Hair follicular keratinocyte (primary cell): Measurements from ENCODE around the gene GPR32. TPM values are rescaled to one million over a fixed set of nuclear protein-coding genes. Genes with fewer than 3 reads are reported as not detected.

Source experiments
- total RNA-seq: library from RNA; depleted of rRNA; stranded (reverse); fragments of >200 nt; gene quantifications from 2 replicates; pipeline ENCODE4 v1.2.3, GENCODE V29; 2015

Gene GPR32
- total RNA-seq = not detected in 2 replicates

DNA sequence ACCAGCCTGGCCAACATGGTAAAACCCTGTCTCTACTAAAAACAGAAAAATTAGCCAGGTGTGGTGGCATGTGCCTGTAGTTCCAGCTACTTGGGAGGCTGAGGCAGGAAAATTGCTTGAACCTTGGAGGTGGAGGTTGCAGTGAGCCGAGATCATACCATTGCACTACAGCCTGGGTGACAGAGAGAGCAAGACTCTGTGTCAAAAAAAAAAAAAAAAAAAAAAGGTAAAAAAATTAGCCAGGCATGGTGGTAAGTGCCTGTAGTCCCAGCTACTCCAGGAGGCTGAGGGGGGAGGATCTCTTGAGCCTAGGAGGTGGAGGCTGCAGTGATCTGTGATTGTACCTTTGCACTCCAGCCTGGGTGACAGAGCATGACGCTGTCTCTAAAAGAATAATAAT lies at the start of gene GPR32:
GPR32 (plus strand) TSS at position 301 of the 400 bp plus-strand sequence. CDS start 137 bp downstream, outside the sequence.

GRCh38 chr19:50723069-50723468 lies 47.2 kb upstream of the GPR32 start, which contains the start of gene CLEC11A:
CLEC11A (plus strand) TSS chr19:50723364; CDS start chr19:50723526, 162 bp downstream.

DNA sequence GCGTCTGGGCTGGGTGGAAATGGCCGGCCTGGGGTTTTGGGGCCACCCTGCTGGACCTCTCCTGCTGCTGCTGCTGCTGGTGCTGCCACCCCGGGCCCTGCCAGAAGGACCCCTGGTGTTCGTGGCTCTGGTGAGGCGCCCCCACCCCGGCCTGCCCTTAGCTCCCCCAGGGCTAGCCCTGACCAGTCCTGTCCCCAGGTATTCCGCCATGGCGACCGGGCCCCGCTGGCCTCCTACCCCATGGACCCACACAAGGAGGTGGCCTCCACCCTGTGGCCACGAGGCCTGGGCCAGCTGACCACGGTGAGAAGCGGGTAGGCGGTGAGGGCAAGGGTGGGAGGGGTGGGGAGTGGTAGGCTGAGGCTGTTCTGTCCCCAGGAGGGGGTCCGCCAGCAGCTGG lies 20.1 kb downstream of the GPR32 start, which contains the start of gene ACP4:
ACP4 (plus strand) TSS at position 20 of the 400 bp plus-strand sequence; CDS start at position 20, 0 bp downstream.

Other genes with a start within 250 kb of the GPR32 start
- not detected in 2 replicates for gene LRRC4B, start 202.0 kb upstream of the GPR32 start, total RNA-seq
- not detected in 2 replicates for gene SYT3, start 130.6 kb upstream of the GPR32 start, total RNA-seq
- not detected in 2 replicates for gene C19orf81, start 121.0 kb upstream of the GPR32 start, total RNA-seq
- gene SHANK1, start 50.7 kb upstream of the GPR32 start, total RNA-seq = 0.04 TPM in 1 of 2 replicates, not detected in the other
- 1.9 and 3.3 TPM in 2 replicates for gene CLEC11A, start 47.1 kb upstream of the GPR32 start, total RNA-seq
- gene ACP4, start 20.0 kb downstream of the GPR32 start, total RNA-seq = not detected in 2 replicates
- gene KLK1, start 53.3 kb downstream of the GPR32 start, total RNA-seq = 0.55 TPM in 1 of 2 replicates, not detected in the other
- gene KLK15, start 63.1 kb downstream of the GPR32 start, total RNA-seq = not detected in 2 replicates
- gene KLK3, start 84.5 kb downstream of the GPR32 start, total RNA-seq = not detected in 2 replicates
- not detected in 2 replicates for gene KLK2, start 103.0 kb downstream of the GPR32 start, total RNA-seq
- gene KLK4, start 140.9 kb downstream of the GPR32 start, total RNA-seq = not detected in 2 replicates
- gene KLK5, start 182.6 kb downstream of the GPR32 start, total RNA-seq = 97.7 and 185 TPM in 2 replicates
- gene KLK6, start 199.1 kb downstream of the GPR32 start, total RNA-seq = 0.11 and 1.6 TPM in 2 replicates
- gene KLK7, start 213.5 kb downstream of the GPR32 start, total RNA-seq = 2.9 and 3.5 TPM in 2 replicates
- 53.8 and 72.6 TPM in 2 replicates for gene KLK8, start 231.1 kb downstream of the GPR32 start, total RNA-seq
- 10.3 and 11.7 TPM in 2 replicates for gene KLK10, start 249.2 kb downstream of the GPR32 start, total RNA-seq